HCEC 1CT (cell line): ENCODE data around the gene TPTE2.
"Not testable (repeated sequence)": the region's sequence is repeated elsewhere in the genome, so short reads cannot be mapped to it uniquely, and the experiment has no call there.

Source experiments
- DNase-seq: peaks from one replicate; pipeline ENCODE4 v3.0.0-alpha.2; 2017

TPTE2 gene

GRCh38 chr13:19561127-19561582 lies at the start of gene TPTE2:
Gene TPTE2 (minus strand): TSS chr13:19561532. CDS start chr13:19503234, 58,298 bp downstream.
- not testable (repeated sequence) for DNase-seq

DNA sequence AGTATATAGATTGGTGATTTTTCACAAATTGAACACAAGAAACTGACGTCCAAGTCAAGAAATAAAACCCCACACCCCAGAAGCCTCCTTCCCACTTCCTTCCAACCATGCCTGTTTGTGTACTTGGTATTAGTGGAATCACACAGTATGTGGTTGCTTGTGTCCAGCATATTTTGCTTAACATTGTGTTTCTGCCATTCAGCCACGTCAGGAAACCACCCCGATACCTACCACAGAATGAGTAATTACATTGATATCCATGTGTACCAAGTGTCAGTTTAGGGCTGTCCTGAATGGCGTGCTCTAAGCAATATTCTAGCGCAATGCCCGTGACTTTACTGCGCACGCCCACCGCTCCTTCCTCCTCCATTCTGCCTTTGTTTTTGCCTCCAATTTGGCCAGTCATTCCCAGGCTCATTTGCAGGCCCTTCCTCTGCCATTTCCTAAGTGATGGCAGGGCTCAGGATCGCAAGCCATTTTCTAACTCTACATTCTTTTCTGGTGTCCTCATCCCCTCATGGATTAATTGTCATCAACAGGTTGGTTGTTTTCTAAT lies 46.3 kb upstream of the TPTE2 start:
- DNase-seq = no peak

DNA sequence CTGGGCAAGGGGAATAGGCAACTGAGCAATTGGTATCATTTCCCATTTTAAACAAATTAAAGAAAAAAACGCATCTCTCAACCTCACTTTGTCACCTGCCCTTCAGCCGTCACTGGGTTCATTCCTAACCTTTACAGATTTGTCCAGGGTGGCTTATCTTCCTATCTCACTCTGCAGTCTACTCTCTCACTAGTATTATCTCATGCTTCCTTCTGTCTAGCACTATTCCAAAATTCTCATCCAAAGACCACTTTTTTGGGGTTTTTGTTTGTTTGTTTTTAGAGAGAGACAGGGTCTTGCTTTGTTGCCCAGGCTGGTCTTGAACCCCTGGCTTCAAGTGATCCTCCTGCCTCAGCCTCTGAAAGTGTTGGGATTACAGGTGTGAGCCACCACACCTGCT lies 45.4 kb upstream of the TPTE2 start:
- DNase-seq = no peak

GRCh38 chr13:19606152-19606551 lies 44.8 kb upstream of the TPTE2 start:
- DNase-seq = peak; percentile 44

DNA sequence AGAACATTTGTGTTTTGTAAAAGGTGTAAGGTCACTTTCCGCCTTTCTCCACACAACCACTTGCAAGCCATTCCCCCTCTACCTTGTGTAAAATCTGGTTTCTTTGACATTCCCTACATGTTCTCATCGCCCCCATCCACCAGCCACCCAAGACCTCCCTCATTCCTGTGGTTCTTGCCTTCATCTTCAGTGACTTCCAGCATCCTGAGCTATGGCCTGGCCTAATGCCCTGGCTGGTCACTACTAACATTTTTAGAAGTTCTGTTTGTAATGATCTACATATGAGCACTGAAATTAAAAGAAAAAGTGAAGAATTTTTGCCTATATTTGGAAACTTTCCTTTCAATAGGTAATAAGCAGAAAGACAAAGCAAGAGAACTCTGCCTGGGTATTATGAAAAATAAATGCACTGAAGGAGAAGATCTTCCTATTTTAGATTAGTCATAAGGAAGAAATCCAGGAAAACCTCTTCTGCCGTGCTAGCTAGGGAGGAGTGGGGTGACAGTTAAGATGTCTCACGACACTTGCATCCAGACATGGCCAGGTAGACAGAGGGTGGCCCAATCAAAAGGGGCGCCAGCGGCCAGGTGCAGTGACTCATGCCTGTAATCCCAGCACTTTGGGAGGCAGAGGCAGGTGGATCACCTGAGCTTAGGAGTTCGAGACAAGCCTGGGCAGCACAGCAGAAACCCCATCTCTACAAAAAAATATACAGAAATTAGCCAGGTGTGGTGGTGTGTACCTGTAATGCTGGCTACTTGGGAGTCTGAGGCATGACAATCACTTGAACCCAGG lies 44.0 kb upstream of the TPTE2 start:
- DNase-seq = no peak

- DNase-seq = no peak
These were observed 43.0 kb upstream of the TPTE2 start for GRCh38 chr13:19604306-19604705.

DNA sequence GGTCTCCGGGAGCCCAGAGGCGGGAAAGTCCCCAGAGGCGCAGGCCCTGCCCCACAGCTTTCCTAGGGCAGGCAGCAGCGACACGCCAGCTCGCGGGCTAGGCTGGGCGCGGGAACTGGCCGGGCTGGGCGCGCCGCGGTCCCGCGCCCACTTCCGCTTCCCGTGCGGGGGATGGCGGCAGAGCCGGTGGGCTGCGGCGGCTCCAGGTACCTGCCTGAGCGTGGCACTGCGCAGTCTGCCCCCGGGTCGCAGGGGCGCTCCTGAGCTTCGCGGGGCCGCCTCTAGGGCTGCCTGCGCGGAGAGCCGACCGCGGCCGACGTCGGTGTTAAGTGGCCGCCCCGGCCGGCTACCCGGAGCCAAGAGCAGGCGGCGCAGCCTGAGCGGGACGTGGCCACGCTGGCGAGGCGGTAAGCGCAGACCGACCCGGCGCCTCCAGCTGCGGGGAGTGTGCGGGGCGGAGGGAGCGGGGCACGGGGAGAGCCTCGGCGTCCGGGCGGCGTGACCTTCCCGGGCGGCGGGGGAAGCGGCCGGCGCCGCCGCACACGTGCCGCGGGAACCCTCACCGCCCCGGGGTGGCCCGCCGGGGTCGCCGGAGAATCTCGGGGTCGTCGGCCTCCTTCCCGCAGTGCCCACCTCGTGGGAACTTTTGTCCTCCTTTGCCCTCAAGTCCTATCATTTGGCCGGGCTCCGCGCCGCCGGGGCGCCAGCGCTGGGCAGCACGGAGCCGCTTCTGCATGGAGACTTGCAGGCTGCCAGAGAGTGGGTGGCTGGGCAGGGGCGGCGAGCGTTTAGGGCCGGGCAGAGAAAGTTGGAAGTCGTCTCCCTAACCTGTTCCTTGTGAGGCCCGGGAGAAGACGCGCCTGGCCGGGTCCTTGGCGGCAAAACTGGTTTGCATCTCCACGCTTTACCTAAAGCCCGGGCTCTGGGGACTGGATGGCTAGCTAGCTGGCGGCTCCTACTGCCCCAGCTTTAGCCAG lies 40.7 kb upstream of the TPTE2 start:
- peak; percentile 39 for DNase-seq

DNA sequence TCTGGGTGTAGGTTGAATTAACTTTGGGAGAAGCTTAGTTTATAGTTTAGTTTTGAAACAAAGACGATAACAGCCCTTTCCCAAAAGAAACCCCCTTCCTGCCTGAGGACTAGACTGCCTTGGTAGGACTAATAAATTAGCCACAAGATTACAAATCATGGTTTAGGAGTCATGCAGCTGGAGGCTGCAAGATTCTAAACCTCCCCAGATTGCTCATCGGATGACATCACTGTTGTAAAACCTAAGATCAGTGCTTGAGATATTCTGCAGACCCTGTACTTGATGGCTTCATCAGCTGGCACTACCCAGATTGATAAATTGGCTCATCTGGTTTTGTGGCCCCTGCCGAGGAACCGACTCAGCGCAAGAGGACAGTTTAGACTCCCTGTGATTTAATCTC lies 36.2 kb upstream of the TPTE2 start:
- DNase-seq = peak; percentile 82

GRCh38 chr13:19596960-19597361 lies 35.6 kb upstream of the TPTE2 start:
- DNase-seq = peak; percentile 76

- no peak for DNase-seq
These were observed 34.8 kb upstream of the TPTE2 start for GRCh38 chr13:19596086-19596485.

GRCh38 chr13:19592657-19593180 lies 31.4 kb upstream of the TPTE2 start:
- DNase-seq = no peak

DNA sequence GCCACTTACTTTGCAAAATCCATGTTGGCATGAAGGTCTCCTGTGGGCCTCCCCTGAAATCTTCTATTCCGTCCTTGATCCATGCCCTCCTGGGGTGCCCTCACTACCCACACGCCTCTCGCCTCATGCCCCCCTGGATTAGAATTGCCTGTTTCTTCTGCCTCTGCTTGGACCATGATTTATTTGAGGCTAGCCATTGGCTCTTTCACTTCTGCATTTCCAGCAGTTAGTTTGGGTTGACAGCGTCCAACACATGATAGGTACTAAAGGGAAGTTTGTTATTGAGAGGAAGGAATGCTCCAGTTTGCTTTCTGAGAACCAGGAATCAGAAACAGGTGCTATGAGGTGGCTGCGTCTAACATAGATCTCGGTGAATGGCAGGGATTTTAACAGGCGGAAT lies 30.5 kb upstream of the TPTE2 start:
- no peak for DNase-seq

GRCh38 chr13:19590423-19590822 lies 29.1 kb upstream of the TPTE2 start:
- DNase-seq = no peak

GRCh38 chr13:19589312-19589711 lies 28.0 kb upstream of the TPTE2 start:
- no peak for DNase-seq

- DNase-seq = peak; percentile 45
These were observed 26.4 kb upstream of the TPTE2 start for GRCh38 chr13:19587635-19588300.

- DNase-seq = peak; percentile 58
These were observed 25.7 kb upstream of the TPTE2 start for GRCh38 chr13:19586904-19587634.

DNA sequence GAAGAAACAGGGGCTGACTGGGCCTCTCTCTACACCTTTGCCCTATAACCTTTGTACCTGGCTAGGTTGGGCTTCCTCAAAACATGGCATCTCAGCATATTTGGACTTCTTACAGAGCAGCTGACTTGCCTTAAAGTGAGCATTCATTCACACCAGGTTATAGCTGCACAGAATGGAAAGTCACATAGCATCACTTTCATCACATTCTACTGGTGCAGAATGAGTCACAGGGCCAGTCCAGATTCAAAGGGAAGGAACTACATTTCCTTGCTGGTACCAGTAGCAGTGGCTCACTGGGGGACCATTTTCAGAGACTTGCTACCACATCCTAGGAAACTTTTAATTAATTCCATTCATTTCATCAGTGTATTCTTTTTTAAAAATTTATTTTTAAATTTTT lies 20.3 kb upstream of the TPTE2 start:
- no peak for DNase-seq

DNA sequence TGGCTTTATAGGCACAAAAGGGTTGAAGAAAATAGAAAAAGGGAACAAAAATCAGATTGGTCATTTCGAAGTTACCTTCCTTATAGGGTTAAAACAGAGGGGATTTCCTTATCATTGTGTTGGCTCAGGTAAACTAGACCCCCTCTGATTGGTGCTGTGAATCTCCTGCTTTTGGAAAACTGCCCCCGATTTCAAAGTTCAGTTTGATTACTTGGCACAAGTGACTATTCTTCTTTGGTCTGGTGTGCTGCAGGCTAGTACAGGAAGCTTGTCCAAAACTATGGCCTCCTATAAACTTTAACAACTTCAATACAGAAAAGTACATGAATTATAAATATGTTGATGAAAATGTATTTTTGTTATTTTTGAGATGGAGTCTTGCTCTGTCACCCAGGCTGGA lies 13.9 kb upstream of the TPTE2 start:
- no peak for DNase-seq

GRCh38 chr13:19573120-19573716 lies 11.9 kb upstream of the TPTE2 start:
- DNase-seq = no peak

DNA sequence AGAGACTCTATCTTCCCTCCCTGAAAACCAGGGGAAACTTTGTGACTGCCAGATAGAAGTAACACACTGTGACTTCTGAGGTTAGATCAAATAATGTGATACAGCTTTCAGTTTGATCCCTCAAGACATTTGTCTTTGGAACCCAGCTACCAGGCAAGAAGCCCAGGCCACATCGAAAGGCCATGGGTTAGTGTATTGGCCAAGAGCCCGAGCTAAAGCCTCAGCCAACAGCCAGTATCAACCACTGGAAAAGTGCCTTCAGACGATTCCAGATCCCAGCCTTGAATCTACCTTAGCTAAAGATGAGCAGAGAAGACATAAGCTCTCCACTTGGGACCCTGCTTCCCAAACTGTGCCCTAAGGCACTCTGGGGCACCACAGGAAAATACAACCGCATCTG lies 10.9 kb upstream of the TPTE2 start:
- DNase-seq = no peak

DNA sequence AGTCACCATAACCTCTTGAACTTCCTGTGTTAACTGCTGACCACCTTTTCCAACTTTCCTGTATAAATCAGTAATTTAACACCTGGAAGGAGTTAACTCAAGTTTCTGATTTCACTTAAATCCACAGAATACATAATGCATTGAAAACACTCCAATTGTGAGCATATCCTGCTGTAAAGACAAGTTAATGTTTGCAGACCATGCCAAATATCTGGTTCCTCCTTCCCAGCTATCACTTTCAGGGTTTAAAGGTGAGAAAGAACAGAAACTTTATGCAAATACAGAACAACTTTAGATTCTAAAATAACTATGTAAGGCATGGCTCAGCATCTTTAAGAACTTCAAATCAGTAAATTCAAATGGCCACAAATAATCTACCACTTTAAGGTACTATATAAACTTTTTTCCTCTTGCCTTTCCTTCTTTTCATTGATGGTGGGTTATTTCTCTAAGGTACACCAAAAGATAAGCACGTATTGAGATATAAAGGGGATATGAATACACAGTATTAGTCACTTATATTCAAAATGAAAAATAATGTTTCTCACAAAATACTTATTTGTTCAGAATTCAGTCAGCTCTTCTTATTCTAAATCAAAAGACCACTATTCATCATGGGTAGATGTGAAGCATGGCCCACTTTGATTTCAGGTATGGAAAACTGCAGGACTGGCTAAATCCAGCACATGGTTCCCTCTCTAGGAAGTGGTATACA lies 6.6 kb upstream of the TPTE2 start:
- DNase-seq = no peak
